Body of pancreas (tissue), 4 donors: ENCODE results near the gene HS6ST2.

ENCODE experiments used
- POLR2A ChIP-seq, 3 donors: fragments of 450-650 bp; IDR thresholded peaks; one replicate each; pipeline ENCODE4 v1.6.1; 2016; ENCODE audit warnings: antibody characterized with exemption in 3 of 3, mild to moderate bottlenecking in 2 of 3
- TF ChIP-seq, protein P1 (sequence below), 7 experiments: fragments of 450-650 bp in 4 of 7; fragments of 200-600 bp in 3 of 7; sonication (generic) in 3 of 7; IDR thresholded peaks; one replicate each; pipeline ENCODE4 v1.5.1; 2016 to 2019; ENCODE audit warnings: antibody characterized with exemption in 7 of 7

DNA sequence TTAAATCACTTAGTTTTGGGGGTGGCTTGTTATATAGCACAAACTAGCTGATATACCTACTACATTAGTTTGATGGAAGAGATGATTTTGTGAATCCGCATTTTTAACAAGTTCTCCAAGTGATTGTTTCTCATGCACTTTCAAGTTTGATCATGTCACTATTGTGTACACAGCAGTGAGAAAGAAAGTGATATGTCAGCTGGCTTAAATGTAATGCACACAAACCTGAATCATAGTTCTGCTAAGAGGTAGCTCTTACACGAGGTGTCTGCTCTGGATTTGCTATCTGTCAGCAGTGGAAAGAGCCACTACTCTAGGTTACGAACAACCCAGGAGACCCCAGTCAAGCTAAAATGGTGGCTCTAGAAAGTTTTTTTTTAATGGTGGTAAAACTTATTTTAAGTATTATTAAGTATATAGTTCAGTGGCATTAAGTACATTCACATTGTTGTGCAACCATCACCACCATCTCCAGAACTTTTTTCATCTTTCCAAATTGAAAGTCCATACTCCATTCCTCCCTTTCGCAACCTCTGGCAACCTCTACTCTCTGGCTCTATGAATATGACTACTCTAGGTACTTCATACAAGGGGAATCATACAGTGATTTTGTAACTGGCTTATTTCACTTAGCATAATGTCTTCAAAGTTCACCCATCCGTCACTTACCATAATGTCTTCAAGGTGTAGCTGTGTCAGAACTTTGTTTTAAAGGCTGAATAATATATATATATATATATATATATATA is 147.3 kb downstream of the HS6ST2 start:
- TF ChIP-seq POLR2A (IDR thresholded peaks at IDR 0.05), result no peak
- TF ChIP-seq, protein P1, sequence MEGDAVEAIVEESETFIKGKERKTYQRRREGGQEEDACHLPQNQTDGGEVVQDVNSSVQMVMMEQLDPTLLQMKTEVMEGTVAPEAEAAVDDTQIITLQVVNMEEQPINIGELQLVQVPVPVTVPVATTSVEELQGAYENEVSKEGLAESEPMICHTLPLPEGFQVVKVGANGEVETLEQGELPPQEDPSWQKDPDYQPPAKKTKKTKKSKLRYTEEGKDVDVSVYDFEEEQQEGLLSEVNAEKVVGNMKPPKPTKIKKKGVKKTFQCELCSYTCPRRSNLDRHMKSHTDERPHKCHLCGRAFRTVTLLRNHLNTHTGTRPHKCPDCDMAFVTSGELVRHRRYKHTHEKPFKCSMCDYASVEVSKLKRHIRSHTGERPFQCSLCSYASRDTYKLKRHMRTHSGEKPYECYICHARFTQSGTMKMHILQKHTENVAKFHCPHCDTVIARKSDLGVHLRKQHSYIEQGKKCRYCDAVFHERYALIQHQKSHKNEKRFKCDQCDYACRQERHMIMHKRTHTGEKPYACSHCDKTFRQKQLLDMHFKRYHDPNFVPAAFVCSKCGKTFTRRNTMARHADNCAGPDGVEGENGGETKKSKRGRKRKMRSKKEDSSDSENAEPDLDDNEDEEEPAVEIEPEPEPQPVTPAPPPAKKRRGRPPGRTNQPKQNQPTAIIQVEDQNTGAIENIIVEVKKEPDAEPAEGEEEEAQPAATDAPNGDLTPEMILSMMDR (IDR thresholded peaks at IDR 0.05), result no peak
